Stimulated activated CD4-positive, alpha-beta T cell treated with anti-CD3 and anti-CD28 coated beads, TNF-alpha, amount 100 ng/mL, for 24 hours (primary cell): ENCODE data around the gene CCDC88C.

Source experiments
- DNase-seq, 3 experiments: peaks; one replicate each; pipeline ENCODE4 v3.0.0-alpha.2; 2020; ENCODE audit warnings: low read depth in 3 of 3

Gene CCDC88C

GRCh38 chr14:91348845-91349465, 68.7 kb downstream of the CCDC88C start:
- DNase-seq = no peak

GRCh38 chr14:91346838-91347173, 70.8 kb downstream of the CCDC88C start:
- no peak for DNase-seq

- DNase-seq = no peak
Measured at GRCh38 chr14:91344096-91344495, 73.5 kb downstream of the CCDC88C start.

GRCh38 chr14:91343051-91343450, 74.6 kb downstream of the CCDC88C start:
- DNase-seq = no peak

- DNase-seq = no peak
Measured at GRCh38 chr14:91342206-91342760, 75.3 kb downstream of the CCDC88C start.

GRCh38 chr14:91341751-91342154, 75.9 kb downstream of the CCDC88C start:
- DNase-seq = no peak

- DNase-seq = no peak
Measured at GRCh38 chr14:91341334-91341733, 76.3 kb downstream of the CCDC88C start.

- no peak for DNase-seq
Measured at GRCh38 chr14:91339671-91340369, 77.8 kb downstream of the CCDC88C start.

GRCh38 chr14:91339076-91339475, 78.5 kb downstream of the CCDC88C start:
- DNase-seq = no peak

- DNase-seq = no peak
Measured at GRCh38 chr14:91338379-91338778, 79.2 kb downstream of the CCDC88C start.

GRCh38 chr14:91337699-91338335, 79.8 kb downstream of the CCDC88C start:
- DNase-seq = no peak

- no peak for DNase-seq
Measured at GRCh38 chr14:91336093-91336450, 81.5 kb downstream of the CCDC88C start.

GRCh38 chr14:91335191-91336092, 82.2 kb downstream of the CCDC88C start:
- no peak for DNase-seq

- no peak for DNase-seq
Measured at GRCh38 chr14:91333650-91334039, 84.0 kb downstream of the CCDC88C start.

- no peak for DNase-seq
Measured at GRCh38 chr14:91332986-91333649, 84.5 kb downstream of the CCDC88C start.

GRCh38 chr14:91332171-91332985, 85.2 kb downstream of the CCDC88C start:
- DNase-seq = no peak

GRCh38 chr14:91331721-91332120, 85.9 kb downstream of the CCDC88C start:
- DNase-seq = no peak

GRCh38 chr14:91330856-91331255, 86.8 kb downstream of the CCDC88C start:
- DNase-seq = no peak

- no peak for DNase-seq
Measured at GRCh38 chr14:91330096-91330696, 87.4 kb downstream of the CCDC88C start.

GRCh38 chr14:91329486-91330014, 88.1 kb downstream of the CCDC88C start:
- no peak for DNase-seq
